HG02852 (cell line): ENCODE results near the gene CDH26.
"Not testable (repeated sequence)": the region's sequence is repeated elsewhere in the genome, so short reads cannot be mapped to it uniquely, and the experiment has no call there.

ENCODE experiments used
- ATAC-seq: cut with Tn5 transposase; IDR thresholded peaks from one replicate; pipeline ENCODE4 v1.9.1; 2021; ENCODE audit warnings: mild to moderate bottlenecking, moderate library complexity; ENCODE audit not compliant: unreplicated experiment

Gene CDH26

GRCh38 chr20:59940129-59940955, 17.9 kb upstream of the CDH26 start, which contains the start of the genes FAM217B and PPP1R3D:
Gene FAM217B, plus strand, starts transcription at chr20:59940389. Its CDS starts 3,555 bp downstream, at chr20:59943944.
Gene PPP1R3D, minus strand, starts transcription at chr20:59940305. Its CDS starts 374 bp downstream, at chr20:59939931.
- ATAC-seq: peak; percentile 96

GRCh38 chr20:59940956-59941294, 17.3 kb upstream of the CDH26 start:
- no peak for ATAC-seq

- no peak for ATAC-seq
Measured at GRCh38 chr20:59942245-59942644, 16.0 kb upstream of the CDH26 start.

GRCh38 chr20:59944726-59945125, 13.5 kb upstream of the CDH26 start:
- no peak for ATAC-seq

GRCh38 chr20:59945175-59945574, 13.0 kb upstream of the CDH26 start:
- ATAC-seq: no peak

- no peak for ATAC-seq
Measured at GRCh38 chr20:59945731-59946130, 12.5 kb upstream of the CDH26 start.

- no peak for ATAC-seq
Measured at GRCh38 chr20:59947376-59947775, 10.8 kb upstream of the CDH26 start.

GRCh38 chr20:59948212-59948611, 10.0 kb upstream of the CDH26 start:
- no peak for ATAC-seq

- ATAC-seq: no peak
Measured at GRCh38 chr20:59948828-59949720, 9.1 kb upstream of the CDH26 start.

GRCh38 chr20:59949911-59950310, 8.3 kb upstream of the CDH26 start:
- ATAC-seq: no peak

- ATAC-seq: no peak
Measured at GRCh38 chr20:59954718-59955117, 3.5 kb upstream of the CDH26 start.

- ATAC-seq: no peak
Measured at GRCh38 chr20:59955131-59955796, 3.0 kb upstream of the CDH26 start.

- not testable (repeated sequence) for ATAC-seq
Measured at GRCh38 chr20:59957568-59957967, 655 bp upstream of the CDH26 start.

GRCh38 chr20:59958626-59959025, 403 bp downstream of the CDH26 start:
- ATAC-seq: no peak

- no peak for ATAC-seq
Measured at GRCh38 chr20:59961423-59961822, 3.2 kb downstream of the CDH26 start.

- ATAC-seq: no peak
Measured at GRCh38 chr20:59962155-59962554, 3.9 kb downstream of the CDH26 start.

GRCh38 chr20:59966428-59966827, 8.2 kb downstream of the CDH26 start:
- ATAC-seq: no peak

- ATAC-seq: no peak
Measured at GRCh38 chr20:59971428-59971827, 13.2 kb downstream of the CDH26 start.

GRCh38 chr20:59972037-59972801, 14.0 kb downstream of the CDH26 start:
- no peak for ATAC-seq

GRCh38 chr20:59976156-59976782, 18.0 kb downstream of the CDH26 start:
- no peak for ATAC-seq
